ENCODE measurements around the gene RHBDL1.

DNA sequence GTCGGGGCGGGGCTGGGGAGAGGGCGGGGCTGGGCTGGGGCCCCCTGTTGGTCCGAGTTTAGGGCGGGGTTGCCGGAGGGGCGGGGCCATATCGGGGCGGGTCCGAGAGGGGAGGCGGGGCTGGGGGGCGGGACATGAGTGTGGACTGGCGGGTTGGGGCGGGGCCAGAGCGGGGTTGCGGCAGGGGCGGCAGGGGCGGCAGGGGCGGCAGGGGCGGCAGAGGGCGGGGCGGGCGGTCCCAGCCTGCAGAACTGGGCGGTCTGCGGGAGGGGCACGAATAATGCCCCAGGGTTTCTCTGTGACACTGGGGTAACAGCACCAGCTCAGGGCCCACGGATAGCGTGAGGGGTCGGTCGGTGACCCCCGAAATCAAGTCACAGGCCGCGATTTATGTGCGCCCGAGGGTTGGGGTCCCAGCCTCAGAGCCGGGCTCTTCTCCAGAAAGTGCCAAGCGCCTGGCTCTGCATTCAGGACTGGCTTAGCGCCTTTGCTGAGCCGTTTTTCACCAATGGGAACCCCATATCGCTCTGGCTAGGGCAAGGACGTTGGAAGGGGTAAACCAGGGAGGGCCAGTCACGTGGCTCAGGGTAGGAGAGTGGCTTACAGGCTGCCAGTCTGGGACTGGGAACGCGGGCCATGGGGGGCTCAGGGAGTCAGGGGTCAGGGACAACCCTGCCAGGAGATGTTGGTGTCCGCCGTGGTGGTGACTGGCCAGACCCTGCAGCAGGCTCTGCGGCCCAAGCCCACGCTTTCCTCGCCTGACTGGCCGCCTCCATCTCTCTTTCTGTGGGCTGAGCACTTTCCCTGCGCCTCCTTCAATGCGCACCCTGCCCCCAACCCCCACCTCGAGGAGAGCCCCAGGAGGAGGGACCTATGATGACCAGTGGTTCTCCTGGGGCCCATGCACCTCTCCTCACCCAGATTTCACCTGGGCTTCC lies 38.1 kb upstream of the RHBDL1 start:
- no peak for TF ChIP-seq POLR2A (IDR thresholded peaks at IDR 0.05; ENCODE audit: extremely low read depth, insufficient read length)
- TF ChIP-seq, protein P1, sequence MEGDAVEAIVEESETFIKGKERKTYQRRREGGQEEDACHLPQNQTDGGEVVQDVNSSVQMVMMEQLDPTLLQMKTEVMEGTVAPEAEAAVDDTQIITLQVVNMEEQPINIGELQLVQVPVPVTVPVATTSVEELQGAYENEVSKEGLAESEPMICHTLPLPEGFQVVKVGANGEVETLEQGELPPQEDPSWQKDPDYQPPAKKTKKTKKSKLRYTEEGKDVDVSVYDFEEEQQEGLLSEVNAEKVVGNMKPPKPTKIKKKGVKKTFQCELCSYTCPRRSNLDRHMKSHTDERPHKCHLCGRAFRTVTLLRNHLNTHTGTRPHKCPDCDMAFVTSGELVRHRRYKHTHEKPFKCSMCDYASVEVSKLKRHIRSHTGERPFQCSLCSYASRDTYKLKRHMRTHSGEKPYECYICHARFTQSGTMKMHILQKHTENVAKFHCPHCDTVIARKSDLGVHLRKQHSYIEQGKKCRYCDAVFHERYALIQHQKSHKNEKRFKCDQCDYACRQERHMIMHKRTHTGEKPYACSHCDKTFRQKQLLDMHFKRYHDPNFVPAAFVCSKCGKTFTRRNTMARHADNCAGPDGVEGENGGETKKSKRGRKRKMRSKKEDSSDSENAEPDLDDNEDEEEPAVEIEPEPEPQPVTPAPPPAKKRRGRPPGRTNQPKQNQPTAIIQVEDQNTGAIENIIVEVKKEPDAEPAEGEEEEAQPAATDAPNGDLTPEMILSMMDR (IDR thresholded peaks at IDR 0.05; ENCODE audit: low read depth, low read length): no peak
